Neural progenitor cell (in vitro differentiated cells): ENCODE measurements around the gene SIL1. TPM values are rescaled to one million over a fixed set of nuclear protein-coding genes. Genes with fewer than 3 reads are reported as not detected.
A peak's percentile ranks its signal among the peaks of the same experiment; 100 is the strongest.

ENCODE experiments used
- DNase-seq: peaks from one replicate; pipeline ENCODE4 v3.0.0-alpha.2; 2016; ENCODE audit warnings: low spot score
- H2AFZ ChIP-seq: fragments of 200-600 bp; sonication (generic); replicated peaks from 2 replicates; pipeline ENCODE4 v1.6.1; 2016; ENCODE audit warnings: antibody characterized with exemption
- H3F3A ChIP-seq: fragments of 200-600 bp; sonication (generic); 2 replicates; pipeline ENCODE4 v1.6.1; 2016; ENCODE audit warnings: antibody characterized with exemption, low read depth
- H3K27ac ChIP-seq: fragments of 200-600 bp; sonication (generic); 2 replicates; pipeline ENCODE4 v1.5.1; 2016; ENCODE audit warnings: mild to moderate bottlenecking
- H3K27me3 ChIP-seq: fragments of 200-600 bp; sonication (generic); 2 replicates; pipeline ENCODE4 v1.6.1; 2016; ENCODE audit warnings: mild to moderate bottlenecking, moderate library complexity
- H3K36me3 ChIP-seq: fragments of 200-600 bp; sonication (generic); 2 replicates; pipeline ENCODE4 v1.5.1; 2016
- H3K4me1 ChIP-seq: fragments of 200-600 bp; sonication (generic); 2 replicates; pipeline ENCODE4 v1.6.1; 2016; ENCODE audit warnings: mixed run types
- H3K4me2 ChIP-seq: fragments of 200-600 bp; sonication (generic); 2 replicates; pipeline ENCODE4 v1.6.1; 2016
- H3K4me3 ChIP-seq: fragments of 200-600 bp; sonication (generic); 2 replicates; pipeline ENCODE4 v1.5.1; 2016
- H3K79me2 ChIP-seq: fragments of 200-600 bp; sonication (generic); 2 replicates; pipeline ENCODE4 v1.6.1; 2016; ENCODE audit warnings: low read depth
- H3K9ac ChIP-seq: fragments of 200-600 bp; sonication (generic); 2 replicates; pipeline ENCODE4 v1.6.1; 2016
- H3K9me3 ChIP-seq: fragments of 200-600 bp; sonication (generic); 2 replicates; pipeline ENCODE4 v1.5.1; 2016; ENCODE audit warnings: low read depth
- H4K20me1 ChIP-seq: fragments of 200-600 bp; sonication (generic); 2 replicates; pipeline ENCODE4 v1.6.1; 2016; ENCODE audit warnings: low read depth
- H3K27ac Mint-ChIP-seq: 3 replicates; pipeline ENCODE4 v1.8.0; 2021; ENCODE audit warnings: mixed read lengths
- H3K27me3 Mint-ChIP-seq: 2 replicates; pipeline ENCODE4 v1.8.0; 2022; ENCODE audit warnings: low read depth, mild to moderate bottlenecking, inconsistent platforms, moderate library complexity, mixed read lengths; ENCODE audit not compliant: insufficient read depth
- H3K36me3 Mint-ChIP-seq: 3 replicates; pipeline ENCODE4 v1.8.0; 2021; ENCODE audit warnings: mixed read lengths
- H3K4me1 Mint-ChIP-seq: 3 replicates; pipeline ENCODE4 v1.8.0; 2021; ENCODE audit warnings: mixed read lengths
- H3K4me3 Mint-ChIP-seq: 3 replicates; pipeline ENCODE4 v1.8.0; 2021; ENCODE audit warnings: mild to moderate bottlenecking, moderate library complexity, mixed read lengths
- H3K9me3 Mint-ChIP-seq: 3 replicates; pipeline ENCODE4 v1.8.0; 2020; ENCODE audit warnings: mixed read lengths
- EZH2 ChIP-seq: fragments of 200-600 bp; sonication (generic); IDR thresholded peaks from 2 replicates; pipeline ENCODE4 v1.6.1; 2017; ENCODE audit warnings: antibody characterized with exemption, mild to moderate bottlenecking, moderate library complexity
- EZH2phosphoT487 ChIP-seq: fragments of 200-600 bp; sonication (generic); IDR thresholded peaks from 2 replicates; pipeline ENCODE4 v1.6.1; 2017; ENCODE audit warnings: antibody characterized with exemption
- total RNA-seq: library from RNA; depleted of rRNA; stranded (reverse); fragments of >200 nt; gene quantifications from 2 replicates; pipeline ENCODE4 v1.2.3, GENCODE V29; 2015; ENCODE audit warnings: low replicate concordance
- TF ChIP-seq, protein P1 (sequence below): fragments of 200-600 bp; sonication (generic); IDR thresholded peaks from 2 replicates; pipeline ENCODE4 v1.5.1; 2017; ENCODE audit warnings: antibody characterized with exemption, mild to moderate bottlenecking

The SIL1 gene
- total RNA-seq, 1 donor from 2014 or later = 5.5 TPM

DNA sequence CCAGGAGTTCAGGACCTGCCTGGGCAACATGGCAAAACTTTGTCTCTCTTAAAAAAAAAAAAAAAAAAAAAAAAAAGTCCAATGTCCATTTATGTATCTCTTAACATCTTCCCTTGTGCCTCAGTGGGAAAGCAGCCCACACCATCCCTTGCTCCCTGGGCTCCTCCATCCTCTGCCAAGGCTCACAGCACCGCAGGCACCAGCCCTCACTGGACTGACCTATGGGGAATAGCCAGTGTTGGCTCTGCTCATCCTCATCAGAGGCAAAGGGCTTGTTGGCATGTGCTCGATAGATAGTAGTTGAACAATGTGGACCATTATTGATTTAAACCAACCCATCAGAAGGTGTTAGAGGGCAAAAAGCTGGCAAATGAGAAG is 261.2 kb downstream of the SIL1 start:
- no peak for DNase-seq
- Histone ChIP-seq H3F3A (no peaks in the 10 kb centered on the region), H4K20me1 (no peaks in the 10 kb centered on the region), H3K79me2 (no peaks in the 10 kb centered on the region), H3K36me3 (no peaks in the 10 kb centered on the region), H3K4me1 (no peaks in the 10 kb centered on the region), H3K4me3 (no peak overlapping the region), H3K4me2 (no peak overlapping the region), H3K27me3 (no peaks in the 10 kb centered on the region), H3K27ac (no peak overlapping the region), H2AFZ (no peak overlapping the region), H3K9ac (no peak overlapping the region), H3K9me3 (no peaks in the 10 kb centered on the region)
- H3K4me3 Mint-ChIP-seq = no peak overlapping the region
- H3K27me3 Mint-ChIP-seq = peaks cover 9% of the 10 kb centered on the region
- H3K27ac Mint-ChIP-seq = peak overlapping the region; percentile 90
- no peaks in the 10 kb centered on the region for H3K9me3 Mint-ChIP-seq
- TF ChIP-seq EZH2 = no peak
- no peak for TF ChIP-seq EZH2phosphoT487
- TF ChIP-seq, protein P1, sequence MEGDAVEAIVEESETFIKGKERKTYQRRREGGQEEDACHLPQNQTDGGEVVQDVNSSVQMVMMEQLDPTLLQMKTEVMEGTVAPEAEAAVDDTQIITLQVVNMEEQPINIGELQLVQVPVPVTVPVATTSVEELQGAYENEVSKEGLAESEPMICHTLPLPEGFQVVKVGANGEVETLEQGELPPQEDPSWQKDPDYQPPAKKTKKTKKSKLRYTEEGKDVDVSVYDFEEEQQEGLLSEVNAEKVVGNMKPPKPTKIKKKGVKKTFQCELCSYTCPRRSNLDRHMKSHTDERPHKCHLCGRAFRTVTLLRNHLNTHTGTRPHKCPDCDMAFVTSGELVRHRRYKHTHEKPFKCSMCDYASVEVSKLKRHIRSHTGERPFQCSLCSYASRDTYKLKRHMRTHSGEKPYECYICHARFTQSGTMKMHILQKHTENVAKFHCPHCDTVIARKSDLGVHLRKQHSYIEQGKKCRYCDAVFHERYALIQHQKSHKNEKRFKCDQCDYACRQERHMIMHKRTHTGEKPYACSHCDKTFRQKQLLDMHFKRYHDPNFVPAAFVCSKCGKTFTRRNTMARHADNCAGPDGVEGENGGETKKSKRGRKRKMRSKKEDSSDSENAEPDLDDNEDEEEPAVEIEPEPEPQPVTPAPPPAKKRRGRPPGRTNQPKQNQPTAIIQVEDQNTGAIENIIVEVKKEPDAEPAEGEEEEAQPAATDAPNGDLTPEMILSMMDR = no peak
- H3K4me1 Mint-ChIP-seq = peaks cover 11% of the 10 kb centered on the region
- H3K36me3 Mint-ChIP-seq = peaks cover 42% of the 10 kb centered on the region

DNA sequence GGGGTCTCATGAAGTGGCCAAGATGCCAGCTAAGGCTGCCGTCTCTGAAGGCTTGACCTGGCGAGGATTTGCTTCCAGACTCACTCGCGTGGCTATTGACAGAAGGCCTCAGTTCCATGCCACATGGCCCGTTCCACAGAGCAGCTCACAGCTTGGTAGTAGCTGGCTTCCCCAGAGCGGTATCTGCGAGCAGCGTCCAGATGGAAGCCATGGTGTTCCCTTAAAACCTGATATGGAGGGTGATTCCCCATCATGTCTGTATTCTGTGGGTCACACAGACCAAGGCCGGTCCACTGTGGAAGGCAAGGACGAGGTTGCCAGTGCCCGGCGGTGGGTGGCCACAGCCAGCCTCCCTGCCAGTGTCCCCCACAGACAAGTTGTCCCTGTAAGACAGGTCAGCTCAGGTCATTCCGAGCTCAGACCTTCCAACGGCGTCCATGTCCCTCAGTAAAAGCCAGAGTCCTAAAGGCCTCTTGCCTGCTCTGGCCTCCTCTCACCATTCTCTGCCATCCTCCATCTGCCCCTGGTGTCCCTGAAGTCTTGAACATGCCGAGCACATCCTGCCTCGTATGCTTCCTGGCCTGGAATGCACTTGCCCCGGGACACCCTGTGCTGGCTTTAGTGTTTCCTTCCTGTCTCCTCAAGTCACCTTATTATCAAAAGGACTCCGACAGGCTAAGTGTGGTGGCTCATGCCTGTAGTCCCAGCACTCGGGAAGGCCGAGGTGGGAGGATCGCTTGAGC is 261.8 kb downstream of the SIL1 start:
- Histone ChIP-seq H3K27ac (no peak overlapping the region), H3K4me3 (no peak overlapping the region), H3K9me3 (no peaks in the 10 kb centered on the region), H3K79me2 (no peaks in the 10 kb centered on the region), H3F3A (no peaks in the 10 kb centered on the region), H3K27me3 (no peaks in the 10 kb centered on the region), H3K4me1 (no peaks in the 10 kb centered on the region), H2AFZ (no peak overlapping the region), H3K36me3 (no peaks in the 10 kb centered on the region), H3K9ac (no peak overlapping the region), H3K4me2 (no peak overlapping the region), H4K20me1 (no peaks in the 10 kb centered on the region)
- Mint-ChIP-seq H3K9me3 (no peaks in the 10 kb centered on the region), H3K27ac (no peak overlapping the region), H3K4me1 (peaks cover 11% of the 10 kb centered on the region), H3K27me3 (peaks cover 9% of the 10 kb centered on the region), H3K4me3 (no peak overlapping the region), H3K36me3 (peaks cover 47% of the 10 kb centered on the region)
- DNase-seq = no peak
- TF ChIP-seq, protein P1 = no peak
- TF ChIP-seq EZH2phosphoT487 (no peak), EZH2 (no peak)

DNA sequence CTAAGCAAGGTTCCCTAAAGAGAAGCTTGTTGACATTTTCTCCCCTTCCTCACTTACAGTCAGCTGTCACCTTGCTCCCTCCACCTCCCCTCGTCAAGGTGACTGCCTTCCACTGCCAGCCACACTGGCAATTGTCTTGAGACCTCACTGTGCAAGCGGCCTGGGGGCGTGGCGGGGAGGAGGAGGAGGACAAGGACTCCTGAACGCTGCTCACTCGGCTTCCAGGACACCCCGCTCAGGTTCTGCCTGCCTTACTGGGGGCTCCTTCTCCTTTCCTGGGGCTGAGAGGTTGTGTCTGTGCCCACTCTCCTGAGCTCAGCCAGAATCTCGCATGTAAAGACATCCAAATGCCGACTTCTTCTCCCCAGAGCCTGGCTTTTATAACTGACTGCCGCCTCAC is 262.7 kb downstream of the SIL1 start:
- no peaks in the 10 kb centered on the region for H3K36me3 ChIP-seq
- no peaks in the 10 kb centered on the region for H3K9me3 Mint-ChIP-seq

More for the DNA sequence above, 262.7 kb downstream of the SIL1 start:
- peaks cover 45% of the 10 kb centered on the region for H3K36me3 Mint-ChIP-seq
- Histone ChIP-seq H4K20me1 (no peaks in the 10 kb centered on the region), H3F3A (no peaks in the 10 kb centered on the region), H3K27me3 (no peaks in the 10 kb centered on the region), H3K9ac (no peak overlapping the region), H3K79me2 (no peaks in the 10 kb centered on the region), H3K4me1 (no peaks in the 10 kb centered on the region), H2AFZ (no peak overlapping the region), H3K9me3 (no peaks in the 10 kb centered on the region), H3K4me3 (no peak overlapping the region), H3K27ac (no peak overlapping the region), H3K4me2 (no peak overlapping the region)
- no peak for DNase-seq
- peaks cover 9% of the 10 kb centered on the region for H3K27me3 Mint-ChIP-seq
- no peak overlapping the region for H3K4me3 Mint-ChIP-seq
- no peak for TF ChIP-seq EZH2
- no peak for TF ChIP-seq EZH2phosphoT487
- TF ChIP-seq, protein P1 = no peak
- peaks cover 11% of the 10 kb centered on the region for H3K4me1 Mint-ChIP-seq
- H3K27ac Mint-ChIP-seq = no peak overlapping the region
